HEK293 (cell line): ENCODE results near the gene SYNGR4.
A peak's percentile ranks its signal among the peaks of the same experiment; 100 is the strongest.

ENCODE experiments used
- GLIS2 ChIP-seq: fragments of 450-650 bp; formaldehyde crosslinking; IDR thresholded peaks from 2 replicates; pipeline ENCODE4 v1.5.1; 2016; ENCODE audit warnings: missing biosample characterization, missing genetic modification characterization
- HOXA7 ChIP-seq: sonication (generic); formaldehyde crosslinking; IDR thresholded peaks from 2 replicates; pipeline ENCODE4 v1.8.1; 2022; ENCODE audit warnings: missing genetic modification reagents, borderline replicate concordance
- KLF1 ChIP-seq: fragments of 450-650 bp; formaldehyde crosslinking; IDR thresholded peaks from 2 replicates; pipeline ENCODE4 v1.5.1; 2016; ENCODE audit warnings: missing biosample characterization, missing genetic modification characterization
- KLF10 ChIP-seq: fragments of 450-650 bp; IDR thresholded peaks from 2 replicates; pipeline ENCODE4 v1.5.1; 2018; ENCODE audit warnings: missing biosample characterization, mild to moderate bottlenecking, missing genetic modification characterization
- KLF9 ChIP-seq: fragments of 450-650 bp; formaldehyde crosslinking; IDR thresholded peaks from 2 replicates; pipeline ENCODE4 v1.5.1; 2016; ENCODE audit warnings: missing biosample characterization, missing genetic modification characterization, low read depth
- PRDM1 ChIP-seq: fragments of 450-650 bp; formaldehyde crosslinking; IDR thresholded peaks from 2 replicates; pipeline ENCODE4; 2016; ENCODE audit warnings: missing biosample characterization, missing genetic modification characterization
- PRDM4 ChIP-seq: fragments of 450-650 bp; formaldehyde crosslinking; IDR thresholded peaks from 2 replicates; pipeline ENCODE4 v1.5.1; 2017; ENCODE audit warnings: missing biosample characterization, missing genetic modification characterization
- REST ChIP-seq: fragments of 450-650 bp; formaldehyde crosslinking; IDR thresholded peaks from 2 replicates; pipeline ENCODE4 v1.5.1; 2016; ENCODE audit warnings: missing biosample characterization, missing genetic modification characterization
- SP2 ChIP-seq: fragments of 450-650 bp; formaldehyde crosslinking; IDR thresholded peaks from 2 replicates; pipeline ENCODE4 v1.5.1; 2016; ENCODE audit warnings: missing biosample characterization, missing genetic modification characterization
- SP3 ChIP-seq: fragments of 450-650 bp; formaldehyde crosslinking; IDR thresholded peaks from 2 replicates; pipeline ENCODE4 v1.5.1; 2016; ENCODE audit warnings: missing biosample characterization, missing genetic modification characterization
- ZEB2 ChIP-seq: fragments of 450-650 bp; formaldehyde crosslinking; IDR thresholded peaks from 2 replicates; pipeline ENCODE4 v1.5.1; 2016; ENCODE audit warnings: missing biosample characterization, missing genetic modification characterization
- ZNF16 ChIP-seq: fragments of 450-650 bp; formaldehyde crosslinking; IDR thresholded peaks from 2 replicates; pipeline ENCODE4 v1.5.1; 2016; ENCODE audit warnings: low read depth, missing biosample characterization, missing genetic modification characterization
- ZNF175 ChIP-seq: fragments of 450-650 bp; formaldehyde crosslinking; IDR thresholded peaks from 2 replicates; pipeline ENCODE4 v1.5.1; 2016; ENCODE audit warnings: missing biosample characterization, missing genetic modification characterization
- ZNF211 ChIP-seq: fragments of 450-650 bp; formaldehyde crosslinking; IDR thresholded peaks from 2 replicates; pipeline ENCODE4 v1.5.1; 2016; ENCODE audit warnings: low read depth, missing biosample characterization, missing genetic modification characterization
- ZNF239 ChIP-seq: fragments of 450-650 bp; formaldehyde crosslinking; IDR thresholded peaks from 2 replicates; pipeline ENCODE4 v1.5.1; 2016; ENCODE audit warnings: missing biosample characterization, missing genetic modification characterization
- ZNF24 ChIP-seq: fragments of 450-650 bp; formaldehyde crosslinking; IDR thresholded peaks from 2 replicates; pipeline ENCODE4 v1.5.1; 2016; ENCODE audit warnings: missing biosample characterization, missing genetic modification characterization
- ZNF248 ChIP-seq: fragments of 450-650 bp; formaldehyde crosslinking; IDR thresholded peaks from 2 replicates; pipeline ENCODE4 v1.5.1; 2017; ENCODE audit warnings: missing biosample characterization, missing genetic modification characterization
- ZNF280D ChIP-seq: fragments of 450-650 bp; formaldehyde crosslinking; IDR thresholded peaks from 2 replicates; pipeline ENCODE4 v1.5.1; 2016; ENCODE audit warnings: missing biosample characterization, missing genetic modification characterization
- ZNF302 ChIP-seq: fragments of 450-650 bp; formaldehyde crosslinking; IDR thresholded peaks from 2 replicates; pipeline ENCODE4 v1.5.1; 2016; ENCODE audit warnings: missing biosample characterization, missing genetic modification characterization, low read depth
- ZNF311 ChIP-seq: fragments of 450-650 bp; formaldehyde crosslinking; IDR thresholded peaks from 2 replicates; pipeline ENCODE4 v1.5.1; 2017; ENCODE audit warnings: missing biosample characterization, missing genetic modification characterization, borderline replicate concordance
- ZNF335 ChIP-seq: fragments of 450-650 bp; formaldehyde crosslinking; conservative IDR thresholded peaks from 2 replicates; pipeline ENCODE4 v1.5.1; 2016; ENCODE audit warnings: missing biosample characterization, missing genetic modification characterization
- ZNF341 ChIP-seq: fragments of 450-650 bp; formaldehyde crosslinking; IDR thresholded peaks from 2 replicates; pipeline ENCODE4; 2016; ENCODE audit warnings: low read depth, missing biosample characterization, missing genetic modification characterization
- ZNF423 ChIP-seq: fragments of 450-650 bp; formaldehyde crosslinking; IDR thresholded peaks from 2 replicates; pipeline ENCODE4 v1.5.1; 2016; ENCODE audit warnings: missing biosample characterization, missing genetic modification characterization
- ZNF513 ChIP-seq: fragments of 450-650 bp; IDR thresholded peaks from 2 replicates; pipeline ENCODE4 v1.5.1; 2018; ENCODE audit warnings: missing biosample characterization, missing genetic modification characterization
- ZNF610 ChIP-seq: fragments of 450-650 bp; formaldehyde crosslinking; IDR thresholded peaks from 2 replicates; pipeline ENCODE4 v1.5.1; 2016; ENCODE audit warnings: missing biosample characterization, missing genetic modification characterization, borderline replicate concordance
- ZNF629 ChIP-seq: fragments of 450-650 bp; formaldehyde crosslinking; IDR thresholded peaks from 2 replicates; pipeline ENCODE4 v1.5.1; 2017; ENCODE audit warnings: missing biosample characterization, missing genetic modification characterization
- ZNF692 ChIP-seq: fragments of 450-650 bp; formaldehyde crosslinking; IDR thresholded peaks from 2 replicates; pipeline ENCODE4 v1.5.1; 2016; ENCODE audit warnings: missing biosample characterization, missing genetic modification characterization
- ZNF837 ChIP-seq: fragments of 450-650 bp; formaldehyde crosslinking; IDR thresholded peaks from 2 replicates; pipeline ENCODE4 v1.5.1; 2016; ENCODE audit warnings: missing biosample characterization, missing genetic modification characterization

SYNGR4 gene

GRCh38 chr19:48364598-48365348, 606 bp downstream of the SYNGR4 start (continued):
- TF ChIP-seq SP2 (tag by site-specific recombination) (no peak), ZNF423 (tag by site-specific recombination) (no peak), KLF1 (tag by site-specific recombination) (no peak), ZNF335 (tag by site-specific recombination) (peak; percentile 54), ZNF239 (tag by site-specific recombination) (no peak; the same call in 1 of the 2 replicates), ZNF175 (tag by site-specific recombination) (no peak), ZNF513 (tag by site-specific recombination) (no peak), KLF9 (tag by site-specific recombination) (no peak), ZNF341 (peak; percentile 37; the same call in 1 of the 2 replicates), ZNF24 (no peak), GLIS2 (tag by site-specific recombination) (no peak), REST (tag by site-specific recombination) (no peak), ZNF311 (tag by site-specific recombination) (no peak), HOXA7 (CRISPR knock-in tag) (no peak), ZNF211 (tag by site-specific recombination) (no peak), ZNF248 (0 out of 2 replicates have a peak, but pooled peaks have one; percentile 26), PRDM4 (tag by site-specific recombination) (no peak), KLF10 (tag by site-specific recombination) (no peak), ZNF280D (tag by site-specific recombination) (no peak), PRDM1 (no peak), SP3 (tag by site-specific recombination) (no peak), ZEB2 (tag by site-specific recombination) (0 out of 2 replicates have a peak, but pooled peaks have one; percentile 18), ZNF610 (tag by site-specific recombination) (no peak), ZNF629 (tag by site-specific recombination) (0 out of 2 replicates have a peak, but pooled peaks have one; percentile 7), ZNF837 (tag by site-specific recombination) (no peak), ZNF692 (0 out of 2 replicates have a peak, but pooled peaks have one; percentile 5), ZNF302 (tag by site-specific recombination) (no peak), ZNF16 (tag by site-specific recombination) (no peak)
- TF ChIP-seq, all 188 proteins: peak for 9
